H1 (cell line): Measurements from ENCODE around the gene SNAPC3. TPM values are rescaled to one million over a fixed set of nuclear protein-coding genes. Genes with fewer than 3 reads are reported as not detected.
A peak's percentile ranks its signal among the peaks of the same experiment; 100 is the strongest.

Experiments
- CEBPB ChIP-seq: IDR thresholded peaks from 2 replicates; pipeline ENCODE4 v1.6.1; 2012; ENCODE audit warnings: low read depth, low read length
- CHD7 ChIP-seq: fragments of 300-600 bp; sonication (generic); IDR thresholded peaks from 2 replicates; pipeline ENCODE4 v1.7.1; 2012; ENCODE audit warnings: low read length, moderate library complexity, mild to moderate bottlenecking, inconsistent platforms; ENCODE audit not compliant: insufficient replicate concordance
- CREB1 ChIP-seq: IDR thresholded peaks from 2 replicates; pipeline ENCODE4 v1.6.1; 2012; ENCODE audit warnings: inconsistent platforms
- CTBP2 ChIP-seq: IDR thresholded peaks from 2 replicates; pipeline ENCODE4 v1.7.0; 2011; ENCODE audit warnings: borderline replicate concordance, mild to moderate bottlenecking, moderate library complexity, mixed read lengths, low read length; ENCODE audit not compliant: insufficient read depth, insufficient read length
- EP300 ChIP-seq, 2 experiments: IDR thresholded peaks; 1 replicate in 1 of 2; 2 replicates in 1 of 2; pipeline ENCODE4 v1.6.1; 2011 to 2012; ENCODE audit warnings: low read depth in 2 of 2, low read length in 2 of 2, mild to moderate bottlenecking in 2 of 2, borderline replicate concordance in 1 of 2, inconsistent platforms in 1 of 2, moderate library complexity in 1 of 2
- PHF8 ChIP-seq: fragments of 200-600 bp; sonication (generic); conservative IDR thresholded peaks from 2 replicates; pipeline ENCODE4 v1.7.1; 2012; ENCODE audit warnings: low read depth, mild to moderate bottlenecking, inconsistent platforms, low read length, moderate library complexity
- RXRA ChIP-seq: IDR thresholded peaks from 2 replicates; pipeline ENCODE4 v1.6.1; 2011; ENCODE audit warnings: low read depth, mild to moderate bottlenecking, low read length, moderate library complexity; ENCODE audit not compliant: insufficient read depth
- SIRT6 ChIP-seq: IDR thresholded peaks from one replicate; pipeline ENCODE4 v1.7.1; 2012; ENCODE audit warnings: low read length, inconsistent platforms
- SRF ChIP-seq: IDR thresholded peaks from 2 replicates; pipeline ENCODE4 v1.6.1; 2011; ENCODE audit warnings: mild to moderate bottlenecking, low read depth, low read length, moderate library complexity
- TAF1 ChIP-seq: IDR thresholded peaks from 2 replicates; pipeline ENCODE4 v1.6.1; 2011; ENCODE audit warnings: mild to moderate bottlenecking, low read depth, low read length
- polyA plus RNA-seq, 7 experiments: library from polyadenylated mRNA; depleted of rRNA in 3 of 7; stranded (reverse) in 5 of 7; unstranded in 2 of 7; fragments of >200 nt in 5 of 7; fragments of 200-250 nt in 2 of 7; gene quantifications; 1 replicate in 5 of 7; 2 replicates in 1 of 7; 4 replicates in 1 of 7; pipeline versions ENCODE4 v1.2.1 to v1.2.3, GENCODE V29; 2011 to 2013; ENCODE audit warnings: missing spikeins in 2 of 7, mixed read lengths in 2 of 7
- total RNA-seq: library from RNA; stranded (reverse); fragmentation: NEBNext Ultra II Directional; extraction: Animal tissue kit (Norgen Biotek cat#: 25700); gene quantifications from 2 replicates; pipeline ENCODE4 v1.2.1, GENCODE V29; 2021

The SNAPC3 gene
- total and polyA plus RNA-seq, 2 of the 8 experiments (the other 6 are each of a cell fraction or from before 2014, with no cell fraction given), result 11.9 to 25.8 TPM

- TF ChIP-seq TAF1 (peak; percentile 74), SRF (no peak), SIRT6 (no peak), CHD7 (no peak), PHF8 (peak; percentile 77), CEBPB (no peak), CREB1 (peak; percentile 80), CTBP2 (no peak), EP300 (IDR thresholded peaks at IDR 0.05; ENCODE audit: borderline replicate concordance in 1 of 2, low read depth in 2 of 2, low read length in 2 of 2) (no peak), RXRA (no peak)
These were observed at the start of gene SNAPC3 (continued) for GRCh38 chr9:15422372-15423230.
